Stimulated activated CD8-positive, alpha-beta memory T cell treated with anti-CD3 and anti-CD28 coated beads, Interleukin-2, amount 100 ng/mL, for 48 hours (primary cell): ENCODE measurements around the gene NELFB.

Source experiments
- DNase-seq, 2 donors: peaks; one replicate each; pipeline ENCODE4 v3.0.0-alpha.2; 2020; ENCODE audit warnings: low read depth in 2 of 2

NELFB gene

GRCh38 chr9:137303151-137303892 lies 48.2 kb downstream of the NELFB start:
- no peak for DNase-seq

GRCh38 chr9:137303893-137304382 lies 48.8 kb downstream of the NELFB start:
- no peak for DNase-seq

- DNase-seq, result no peak
Observed at GRCh38 chr9:137304383-137305059, 49.4 kb downstream of the NELFB start.

GRCh38 chr9:137305060-137305797 lies 50.1 kb downstream of the NELFB start:
- peak; percentile 56 to 59 for DNase-seq

- DNase-seq, result no peak
Observed at GRCh38 chr9:137305798-137306065, 50.6 kb downstream of the NELFB start.

- DNase-seq, result no peak
Observed at GRCh38 chr9:137306066-137306849, 51.1 kb downstream of the NELFB start.

- no peak for DNase-seq
Observed at GRCh38 chr9:137306850-137307254, 51.7 kb downstream of the NELFB start.

- no peak for DNase-seq
Observed at GRCh38 chr9:137307255-137308056, 52.3 kb downstream of the NELFB start.

GRCh38 chr9:137308057-137308619 lies 53.0 kb downstream of the NELFB start:
- no peak for DNase-seq

- DNase-seq, result no peak
Observed at GRCh38 chr9:137309368-137310188, 54.5 kb downstream of the NELFB start.

- DNase-seq, result no peak
Observed at GRCh38 chr9:137310189-137311052, 55.3 kb downstream of the NELFB start.

- no peak for DNase-seq
Observed at GRCh38 chr9:137311171-137311985, 56.3 kb downstream of the NELFB start.

GRCh38 chr9:137311986-137312851 lies 57.1 kb downstream of the NELFB start:
- no peak for DNase-seq

GRCh38 chr9:137312852-137313325 lies 57.8 kb downstream of the NELFB start:
- no peak for DNase-seq

GRCh38 chr9:137313326-137313936 lies 58.3 kb downstream of the NELFB start:
- DNase-seq, result no peak

GRCh38 chr9:137313956-137314560 lies 58.9 kb downstream of the NELFB start:
- no peak for DNase-seq
